Trophoblast cell (in vitro differentiated cells and primary cell): ENCODE data around the gene LIPE.

Experiments
- DNase-seq, 2 donors: peaks; one replicate each; pipeline ENCODE4 v3.0.0-alpha.2; 2016
- H2AFZ ChIP-seq: 2 replicates; pipeline ENCODE4 v1.6.1; 2013; ENCODE audit warnings: low read length, moderate library complexity, mild to moderate bottlenecking; ENCODE audit not compliant: insufficient read depth, poor library complexity
- H2AK5ac ChIP-seq: 2 replicates; pipeline ENCODE4 v1.6.1; 2013; ENCODE audit warnings: mild to moderate bottlenecking, low read length
- H2BK120ac ChIP-seq: 2 replicates; pipeline ENCODE4 v1.6.1; 2013; ENCODE audit warnings: low read length, mild to moderate bottlenecking, moderate library complexity; ENCODE audit not compliant: insufficient read depth, poor library complexity
- H2BK12ac ChIP-seq: 2 replicates; pipeline ENCODE4 v1.6.1; 2013; ENCODE audit warnings: mild to moderate bottlenecking, low read length, moderate library complexity
- H2BK5ac ChIP-seq: 2 replicates; pipeline ENCODE4 v1.6.1; 2013; ENCODE audit warnings: low read length, low read depth, moderate library complexity, mild to moderate bottlenecking; ENCODE audit not compliant: poor library complexity
- H3K14ac ChIP-seq: 2 replicates; pipeline ENCODE4 v1.6.1; 2013; ENCODE audit warnings: mild to moderate bottlenecking, low read length
- H3K18ac ChIP-seq: 2 replicates; pipeline ENCODE4 v1.6.1; 2013; ENCODE audit warnings: mild to moderate bottlenecking, low read length
- H3K23ac ChIP-seq: 2 replicates; pipeline ENCODE4 v1.6.1; 2013; ENCODE audit warnings: low read length
- H3K27ac ChIP-seq: 2 replicates; pipeline ENCODE4 v1.5.1; 2013; ENCODE audit warnings: low read depth, mild to moderate bottlenecking, inconsistent platforms, low read length, moderate library complexity
- H3K27me3 ChIP-seq: 2 replicates; pipeline ENCODE4 v1.6.1; 2013; ENCODE audit warnings: inconsistent platforms, mild to moderate bottlenecking, low read length, moderate library complexity; ENCODE audit not compliant: insufficient read depth
- H3K36me3 ChIP-seq, 2 experiments: 1 replicate in 1 of 2; 2 replicates in 1 of 2; pipeline ENCODE4 v1.6.1; 2013; ENCODE audit warnings: low read length in 2 of 2, mild to moderate bottlenecking in 2 of 2, moderate library complexity in 1 of 2; ENCODE audit not compliant: insufficient read depth in 2 of 2, control insufficient read depth in 1 of 2
- H3K4ac ChIP-seq: 2 replicates; pipeline ENCODE4 v1.6.1; 2013; ENCODE audit warnings: low read depth, mild to moderate bottlenecking, low read length, moderate library complexity
- H3K4me1 ChIP-seq, 2 experiments: 1 replicate in 1 of 2; 2 replicates in 1 of 2; pipeline ENCODE4 v1.6.1; 2013; ENCODE audit warnings: low read length in 2 of 2, mild to moderate bottlenecking in 2 of 2, moderate library complexity in 1 of 2; ENCODE audit not compliant: insufficient read depth in 2 of 2, control insufficient read depth in 1 of 2
- H3K4me2 ChIP-seq: 2 replicates; pipeline ENCODE4 v1.6.1; 2013; ENCODE audit warnings: inconsistent platforms, mild to moderate bottlenecking, low read length, moderate library complexity
- H3K4me3 ChIP-seq: 2 replicates; pipeline ENCODE4 v1.5.1; 2013; ENCODE audit warnings: mild to moderate bottlenecking, low read depth, low read length, inconsistent platforms
- H3K79me1 ChIP-seq: one replicate; pipeline ENCODE4 v1.6.1; 2013; ENCODE audit warnings: low read length
- H3K79me2 ChIP-seq: 2 replicates; pipeline ENCODE4 v1.6.1; 2013; ENCODE audit warnings: low read length, mild to moderate bottlenecking; ENCODE audit not compliant: control insufficient read depth, insufficient read depth, poor library complexity
- H3K9ac ChIP-seq: 2 replicates; pipeline ENCODE4 v1.6.1; 2013; ENCODE audit warnings: mild to moderate bottlenecking, low read length
- H3K9me3 ChIP-seq: 2 replicates; pipeline ENCODE4 v1.6.1; 2013; ENCODE audit warnings: low read depth, mild to moderate bottlenecking, control low read depth, inconsistent platforms, low read length; ENCODE audit not compliant: insufficient read depth
- H4K12ac ChIP-seq: 2 replicates; pipeline ENCODE4 v1.6.1; 2013; ENCODE audit warnings: low read depth, mild to moderate bottlenecking, low read length, moderate library complexity
- H4K8ac ChIP-seq: 2 replicates; pipeline ENCODE4 v1.6.1; 2013; ENCODE audit warnings: low read depth, mild to moderate bottlenecking, low read length, moderate library complexity
- H4K91ac ChIP-seq: one replicate; pipeline ENCODE4 v1.6.1; 2013; ENCODE audit warnings: low read depth, mild to moderate bottlenecking, low read length, moderate library complexity
- WGBS: extraction: QIAGEN DNeasy Blood & Tissue Kit; methylation state at CpG from one replicate; pipeline ENCODE4 v1.1.7; 2013; ENCODE audit warnings: missing lambda C conversion rate; ENCODE audit not compliant: insufficient read length, insufficient coverage; ENCODE audit errors: extremely low coverage; 5-methylcytosine and 5-hydroxymethylcytosine counted together

LIPE gene

DNA sequence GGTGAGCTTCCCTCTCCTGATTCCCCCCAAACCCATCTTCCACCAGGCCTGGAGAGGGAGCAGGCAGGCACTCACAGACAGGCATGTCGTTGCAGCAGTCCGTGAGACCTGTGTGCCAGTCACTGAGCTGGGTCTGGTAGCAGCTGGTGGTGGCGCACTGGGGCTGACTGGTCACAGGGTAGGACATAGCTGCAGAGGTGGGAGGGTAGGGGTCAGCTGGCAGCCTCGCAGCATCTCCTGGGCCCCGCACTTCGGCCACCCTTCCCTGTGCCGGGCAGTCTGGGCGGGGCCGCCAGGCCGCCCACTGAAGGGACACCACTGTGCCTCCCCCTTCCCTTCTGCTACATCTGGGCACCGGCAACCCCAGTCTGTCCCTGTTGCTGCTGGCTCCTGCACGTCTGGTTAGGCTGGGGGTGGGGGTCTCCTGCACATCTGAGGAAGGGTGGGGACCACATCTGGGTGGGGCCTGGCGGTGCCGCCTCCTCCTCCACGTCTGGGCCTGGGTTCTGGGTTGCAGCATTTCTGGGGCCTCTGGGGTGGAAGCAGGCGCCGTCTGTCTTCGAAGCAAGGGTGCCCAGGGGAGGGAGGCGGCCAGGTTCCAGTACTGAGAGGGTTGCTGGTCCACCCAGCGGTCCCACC is 38.2 kb downstream of the LIPE start:
- no peak overlapping the region for H3K4ac ChIP-seq
- H3K4me1 ChIP-seq = peaks cover 0 to 5% of the 10 kb centered on the region in 2 experiments
- no peaks in the 10 kb centered on the region for H3K36me3 ChIP-seq
- peaks cover 2% of the 10 kb centered on the region for H3K9me3 ChIP-seq
- H2AK5ac ChIP-seq = no peak overlapping the region
- H3K4me3 ChIP-seq = no peak overlapping the region
- H3K23ac ChIP-seq = no peak overlapping the region
- H3K18ac ChIP-seq = no peak overlapping the region
- H3K9ac ChIP-seq = no peak overlapping the region
- H3K27me3 ChIP-seq = peaks cover 2% of the 10 kb centered on the region
- H4K91ac ChIP-seq = no peak overlapping the region
- WGBS = no CpG with 5 or more reads among the region's 20 CpGs
- H2BK12ac ChIP-seq = no peak overlapping the region
- H3K4me2 ChIP-seq = no peak overlapping the region
- H4K8ac ChIP-seq = no peak overlapping the region
- DNase-seq = no peak
- H2BK5ac ChIP-seq = no peak overlapping the region
- H2AFZ ChIP-seq = no peak overlapping the region
- H3K79me1 ChIP-seq = peaks cover 2% of the 10 kb centered on the region
- peaks cover 2% of the 10 kb centered on the region for H3K79me2 ChIP-seq
- no peak overlapping the region for H4K12ac ChIP-seq
- H2BK120ac ChIP-seq = no peak overlapping the region
- no peak overlapping the region for H3K27ac ChIP-seq
- H3K14ac ChIP-seq = no peak overlapping the region

DNA sequence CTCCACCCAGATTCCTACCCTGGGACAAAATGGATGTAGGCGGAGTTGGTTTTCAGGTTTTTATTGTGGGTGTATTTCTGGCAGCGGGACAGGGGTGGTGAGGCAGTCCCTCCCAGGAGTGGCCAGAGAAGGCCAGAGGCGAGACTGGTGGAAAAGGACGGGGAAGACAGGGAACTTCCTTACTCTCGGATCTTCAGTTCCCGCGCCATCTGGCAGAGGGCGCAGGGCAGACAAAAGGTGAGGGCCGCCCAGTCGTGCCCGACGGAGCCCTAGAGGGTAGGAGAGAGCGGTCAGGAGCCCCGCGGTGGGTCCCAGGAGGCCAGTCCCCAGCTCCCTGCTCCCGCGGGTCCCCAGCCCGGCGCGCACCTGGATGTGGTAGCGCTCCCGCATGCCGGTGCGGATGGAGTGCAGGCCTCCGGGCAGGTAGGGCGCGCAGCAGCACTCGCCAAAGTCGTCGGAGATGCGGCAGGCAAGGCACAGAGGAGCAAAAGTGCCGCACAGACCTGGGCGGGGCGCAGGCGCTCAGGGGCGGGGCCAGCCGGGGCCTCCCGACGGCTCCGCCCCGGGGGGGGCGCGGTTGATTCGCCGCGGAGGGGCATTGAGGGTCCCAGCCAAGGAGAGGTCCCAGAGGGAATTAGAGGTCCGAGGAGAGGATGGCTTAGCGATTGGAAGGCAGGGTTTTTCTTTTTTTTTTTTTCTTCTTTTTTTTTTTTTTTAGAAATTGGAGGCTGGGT is 40.0 kb downstream of the LIPE start:
- Histone ChIP-seq H3K79me1 (peaks cover 2% of the 10 kb centered on the region), H3K4ac (no peak overlapping the region), H3K4me3 (peak overlapping the region; percentile 67), H4K91ac (peak overlapping the region; percentile 37), H2BK120ac (peak overlapping the region; percentile 45), H3K9me3 (peaks cover 2% of the 10 kb centered on the region), H2BK12ac (no peak overlapping the region), H3K79me2 (peaks cover 2% of the 10 kb centered on the region), H4K8ac (peak overlapping the region; percentile 79), H3K27ac (no peak overlapping the region), H3K4me1 (peaks cover 0 to 5% of the 10 kb centered on the region in 2 experiments), H3K9ac (no peak overlapping the region), H2AK5ac (no peak overlapping the region), H3K27me3 (peaks cover 2% of the 10 kb centered on the region), H3K36me3 (no peaks in the 10 kb centered on the region), H2AFZ (peak overlapping the region; percentile 83), H2BK5ac (no peak overlapping the region), H3K18ac (peak overlapping the region; percentile 56), H4K12ac (peak overlapping the region; percentile 68), H3K23ac (no peak overlapping the region), H3K4me2 (peak overlapping the region; percentile 75), H3K14ac (peak overlapping the region; percentile 75)
- WGBS = no CpG with 5 or more reads among the region's 48 CpGs
- peak; percentile 40 to 71 for DNase-seq

DNA sequence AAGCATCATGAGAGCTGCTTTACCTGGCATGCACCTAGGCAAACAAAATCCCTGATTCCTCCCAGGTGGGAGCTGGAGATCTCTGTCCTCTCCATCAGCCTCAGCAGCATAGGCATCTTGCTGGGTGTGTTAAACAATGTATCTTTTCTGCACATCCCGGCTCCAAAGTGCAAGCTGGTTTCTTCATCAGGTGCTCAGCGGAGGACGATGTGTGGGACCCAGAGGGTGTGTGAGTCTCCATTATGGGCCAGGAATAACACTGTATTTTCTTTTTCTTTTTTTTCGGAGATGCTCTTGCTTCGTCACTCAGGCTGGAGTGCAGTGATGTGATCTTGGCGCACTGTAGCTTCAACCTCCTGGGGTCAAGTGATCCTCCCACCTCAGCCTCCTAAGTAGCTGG is 47.0 kb downstream of the LIPE start:
- H2BK5ac ChIP-seq = no peak overlapping the region
- no peak overlapping the region for H4K12ac ChIP-seq
- no peak overlapping the region for H2BK12ac ChIP-seq
- H3K14ac ChIP-seq = no peak overlapping the region
- no peak overlapping the region for H3K23ac ChIP-seq
- peaks cover 9 to 14% of the 10 kb centered on the region in 2 experiments for H3K36me3 ChIP-seq
- H2AFZ ChIP-seq = no peak overlapping the region
- H3K18ac ChIP-seq = no peak overlapping the region
- H2AK5ac ChIP-seq = no peak overlapping the region
- no peaks in the 10 kb centered on the region for H3K79me2 ChIP-seq
- WGBS = no CpG with 5 or more reads among the region's 6 CpGs
- no peak overlapping the region for H3K4ac ChIP-seq
- no peaks in the 10 kb centered on the region for H3K4me1 ChIP-seq
- H3K27me3 ChIP-seq = no peaks in the 10 kb centered on the region
- no peak overlapping the region for H3K4me2 ChIP-seq
- no peak for DNase-seq
- H3K79me1 ChIP-seq = no peaks in the 10 kb centered on the region
- no peak overlapping the region for H3K27ac ChIP-seq
- H4K91ac ChIP-seq = no peak overlapping the region
- H3K4me3 ChIP-seq = no peak overlapping the region
- no peak overlapping the region for H3K9ac ChIP-seq
- H4K8ac ChIP-seq = no peak overlapping the region
- no peak overlapping the region for H2BK120ac ChIP-seq
- peaks cover 3% of the 10 kb centered on the region for H3K9me3 ChIP-seq

DNA sequence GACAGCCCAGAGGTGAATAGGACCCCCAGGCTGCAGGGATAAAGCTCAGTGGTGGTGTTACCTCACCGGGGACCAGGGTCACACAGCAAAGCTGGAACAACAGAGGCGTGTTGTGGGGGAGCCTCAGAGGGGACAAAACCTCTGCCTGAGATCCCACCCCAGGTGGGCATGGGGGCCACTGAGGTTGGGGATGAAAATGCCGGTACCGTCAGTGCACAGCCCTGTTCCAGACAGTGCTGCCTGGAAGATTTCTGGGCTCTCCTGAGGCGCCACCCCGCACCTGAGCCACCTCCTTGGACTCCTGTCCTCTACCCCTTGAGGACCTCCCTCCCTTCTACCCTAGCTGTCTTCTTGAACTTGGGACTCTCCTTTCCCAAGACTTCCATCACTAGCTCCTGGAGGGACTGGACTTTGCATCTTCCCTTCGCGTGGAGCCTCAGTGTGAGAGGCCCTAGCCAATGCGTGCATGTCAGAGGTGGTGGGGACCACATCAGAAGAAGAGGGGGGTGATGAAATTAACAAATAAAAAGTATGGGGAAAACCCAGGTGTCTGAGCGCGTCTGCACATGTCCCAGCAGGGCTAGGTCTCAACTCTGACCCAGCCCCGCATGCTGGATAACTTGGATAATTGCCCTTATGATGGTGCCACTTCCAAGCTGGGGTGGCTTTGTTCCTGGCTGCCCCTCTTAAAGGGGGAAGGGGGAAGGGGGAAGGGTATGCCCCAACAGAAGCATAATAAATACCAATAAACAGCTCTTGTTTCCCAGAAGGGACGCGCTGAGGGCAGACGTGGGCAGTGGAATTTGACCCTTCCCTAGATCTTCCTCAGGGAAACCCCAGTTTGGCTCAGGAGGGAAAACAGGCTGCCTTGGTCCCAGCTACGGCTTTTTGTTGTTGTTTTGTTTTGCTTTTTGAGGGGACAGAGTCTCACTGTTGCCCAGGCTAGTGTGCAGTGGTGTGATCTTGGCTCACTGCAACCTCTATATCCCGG is 48.7 kb downstream of the LIPE start:
- no peak for DNase-seq
- no peaks in the 10 kb centered on the region for H3K27me3 ChIP-seq
- H3K4ac ChIP-seq = no peak overlapping the region
- no peak overlapping the region for H3K4me3 ChIP-seq
- H3K4me2 ChIP-seq = no peak overlapping the region
- H4K91ac ChIP-seq = no peak overlapping the region
- no peak overlapping the region for H3K9ac ChIP-seq
- no peaks in the 10 kb centered on the region for H3K4me1 ChIP-seq
- H3K27ac ChIP-seq = no peak overlapping the region
- no peaks in the 10 kb centered on the region for H3K79me1 ChIP-seq
- no peaks in the 10 kb centered on the region for H3K79me2 ChIP-seq
- no peak overlapping the region for H4K8ac ChIP-seq
- peaks cover 3% of the 10 kb centered on the region for H3K9me3 ChIP-seq
- H2BK5ac ChIP-seq = no peak overlapping the region
- no peak overlapping the region for H4K12ac ChIP-seq
- H2BK120ac ChIP-seq = no peak overlapping the region
- WGBS = no CpG with 5 or more reads among the region's 17 CpGs
- H2AFZ ChIP-seq = no peak overlapping the region
- H3K18ac ChIP-seq = no peak overlapping the region
- no peak overlapping the region for H2BK12ac ChIP-seq
- H3K23ac ChIP-seq = no peak overlapping the region
- peaks cover 16 to 19% of the 10 kb centered on the region in 2 experiments for H3K36me3 ChIP-seq
- H3K14ac ChIP-seq = no peak overlapping the region
- no peak overlapping the region for H2AK5ac ChIP-seq
